HG03457 (cell line): ENCODE measurements around the gene YIPF5.

ENCODE experiments used
- ATAC-seq: cut with Tn5 transposase; IDR thresholded peaks from one replicate; pipeline ENCODE4 v1.9.1; 2021; ENCODE audit warnings: moderate number of reproducible peaks; ENCODE audit not compliant: unreplicated experiment

YIPF5 gene

DNA sequence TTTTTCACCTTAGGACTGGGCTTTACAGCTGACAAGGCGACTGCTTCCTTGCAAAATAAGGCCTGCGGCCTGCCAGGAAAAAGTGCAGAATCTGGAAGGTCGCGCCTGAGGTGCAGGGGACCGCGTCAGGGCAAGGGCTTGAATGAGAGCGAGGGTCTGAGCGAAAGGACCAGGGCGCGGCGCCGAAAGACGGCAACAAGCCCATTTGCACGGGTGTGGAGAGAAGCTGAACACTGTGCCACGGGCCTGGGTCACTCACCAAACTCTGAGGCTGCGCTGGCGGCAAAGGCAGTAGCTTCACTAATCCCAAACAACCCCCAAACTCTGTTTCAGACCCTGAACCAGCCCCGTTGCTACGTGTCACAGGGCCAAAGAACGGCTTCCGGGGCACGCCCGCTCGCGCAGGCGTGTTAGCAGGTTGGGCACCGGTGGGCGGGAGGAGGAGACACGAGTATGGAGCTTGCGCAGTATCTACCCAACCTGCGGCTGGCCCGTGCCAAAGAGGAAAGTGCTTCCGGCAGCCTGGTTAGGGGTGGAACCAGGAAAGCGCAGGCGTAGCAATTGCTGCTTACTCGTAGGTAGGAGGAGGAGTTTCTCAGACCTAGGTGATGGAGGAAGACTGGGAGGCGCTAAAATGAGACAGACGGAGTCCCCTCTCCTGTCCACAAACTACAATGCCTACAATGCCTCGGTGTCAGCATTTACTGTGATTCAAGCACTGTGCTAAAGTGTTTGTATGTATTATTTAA is at the start of gene YIPF5, which contains the start of gene KCTD16:
Gene YIPF5, minus strand, starts transcription at position 384 of the 749 bp plus-strand sequence. CDS start 704 bp downstream, outside the sequence.
Gene KCTD16, plus strand, starts transcription at position 598 of the 749 bp plus-strand sequence.
- peak; percentile 100 for ATAC-seq

DNA sequence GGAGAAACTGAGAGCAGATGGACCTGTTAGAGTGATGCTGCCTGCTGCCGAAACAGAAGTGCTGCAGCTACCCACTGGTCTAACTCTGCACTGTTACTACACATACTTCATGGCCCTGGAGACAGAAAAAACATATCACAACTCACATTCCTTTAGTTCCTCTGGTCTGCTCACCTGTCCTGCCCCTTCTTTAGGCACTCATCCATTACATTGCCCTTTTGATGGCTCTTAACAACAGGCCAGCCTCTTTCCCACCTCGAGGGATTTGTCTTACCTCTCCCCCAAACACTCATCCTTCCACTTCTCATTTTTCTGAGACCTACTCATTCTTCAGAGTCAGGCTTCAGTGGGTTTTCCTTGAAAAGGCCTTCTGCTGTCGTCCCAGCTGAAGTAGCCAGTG is 49.4 kb upstream of the YIPF5 start:
- no peak for ATAC-seq

DNA sequence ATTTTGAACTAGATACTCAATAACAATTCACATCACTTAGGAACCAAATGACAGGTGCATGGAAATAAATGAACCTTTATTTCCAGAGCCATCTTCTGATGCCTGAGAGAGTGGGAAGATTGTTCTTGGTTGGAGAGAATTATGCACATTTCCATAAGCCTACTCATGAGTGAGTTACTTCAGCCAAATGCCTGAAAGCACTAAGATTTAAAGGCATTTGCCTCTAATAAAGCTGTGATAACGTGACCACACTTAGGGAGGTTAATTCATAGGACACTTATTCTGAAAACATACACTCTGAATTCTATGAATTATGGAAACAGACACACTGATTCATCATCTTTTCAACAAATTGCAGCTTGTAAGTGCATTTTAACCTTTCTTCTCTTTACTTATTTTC is 40.2 kb upstream of the YIPF5 start:
- no peak for ATAC-seq

- no peak for ATAC-seq
These were observed 38.9 kb upstream of the YIPF5 start for GRCh38 chr5:144209361-144209760.

- no peak for ATAC-seq
These were observed 37.5 kb upstream of the YIPF5 start for GRCh38 chr5:144207875-144208444.

DNA sequence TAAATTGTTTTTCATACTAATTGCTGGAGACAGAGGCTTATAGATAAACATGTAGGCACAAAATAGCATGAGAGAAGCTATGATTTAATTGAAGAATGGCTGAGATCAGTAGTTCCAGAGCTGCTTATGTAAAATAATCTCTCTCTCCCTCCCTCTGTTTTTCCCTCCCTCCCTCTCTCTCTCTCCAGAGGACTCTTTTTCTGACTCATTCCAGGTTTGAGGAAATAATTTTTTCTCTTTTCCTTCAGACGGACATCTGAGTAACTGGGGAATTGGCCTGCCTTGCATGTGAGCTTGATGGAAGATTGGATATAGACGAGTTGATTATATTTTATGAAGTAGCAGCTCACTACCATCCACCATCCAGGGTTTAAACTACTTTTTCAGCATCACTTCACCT is 35.7 kb upstream of the YIPF5 start:
- no peak for ATAC-seq

DNA sequence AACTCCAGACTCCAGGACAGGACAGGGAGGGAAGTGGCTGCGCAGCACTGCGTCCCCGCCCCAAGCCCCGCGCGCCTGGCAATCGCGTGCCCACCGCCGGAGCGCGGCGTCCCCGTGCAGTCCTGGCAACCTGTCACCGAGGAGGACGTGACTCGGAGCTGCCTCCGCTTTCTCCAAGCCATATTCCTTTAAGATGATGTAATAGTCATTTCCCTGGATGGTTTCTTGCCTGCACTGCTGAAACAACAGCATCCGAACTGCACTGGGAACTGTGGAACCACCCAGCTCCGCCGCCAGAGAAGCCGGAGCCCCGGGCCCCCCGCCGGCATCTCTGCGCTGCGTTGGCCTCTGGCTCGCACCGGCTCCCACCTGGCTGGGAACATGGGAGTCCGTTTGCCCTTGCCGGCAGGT is 34.7 kb upstream of the YIPF5 start:
- ATAC-seq = no peak

- ATAC-seq = no peak
These were observed 33.5 kb upstream of the YIPF5 start for GRCh38 chr5:144203750-144204596.

GRCh38 chr5:144202726-144203125 is 32.3 kb upstream of the YIPF5 start:
- no peak for ATAC-seq

GRCh38 chr5:144202072-144202471 is 31.6 kb upstream of the YIPF5 start:
- ATAC-seq = no peak

DNA sequence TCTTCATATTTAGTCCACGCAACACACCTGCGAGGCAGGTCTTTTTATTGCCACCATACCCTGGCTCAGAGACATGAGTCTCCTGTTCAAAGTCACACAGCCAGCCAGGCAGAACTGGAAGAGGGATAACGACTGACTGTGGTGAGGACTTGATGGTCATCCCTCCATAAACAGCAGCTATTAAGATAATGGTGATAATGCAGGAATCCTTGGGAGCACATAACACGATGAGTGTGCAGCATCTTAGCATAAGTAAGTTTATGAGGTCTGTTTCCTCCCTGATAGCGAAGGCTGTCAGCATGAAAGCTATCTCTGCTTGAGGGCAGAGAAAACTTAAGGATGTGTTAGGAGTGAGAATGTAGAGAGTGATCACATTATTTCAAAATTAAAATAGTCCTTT is 31.1 kb upstream of the YIPF5 start:
- no peak for ATAC-seq

- ATAC-seq = no peak
These were observed 27.9 kb upstream of the YIPF5 start for GRCh38 chr5:144198386-144198785.

- no peak for ATAC-seq
These were observed 26.2 kb upstream of the YIPF5 start for GRCh38 chr5:144196612-144197011.

- no peak for ATAC-seq
These were observed 25.0 kb upstream of the YIPF5 start for GRCh38 chr5:144195448-144195847.

- no peak for ATAC-seq
These were observed 23.7 kb upstream of the YIPF5 start for GRCh38 chr5:144194144-144194543.

DNA sequence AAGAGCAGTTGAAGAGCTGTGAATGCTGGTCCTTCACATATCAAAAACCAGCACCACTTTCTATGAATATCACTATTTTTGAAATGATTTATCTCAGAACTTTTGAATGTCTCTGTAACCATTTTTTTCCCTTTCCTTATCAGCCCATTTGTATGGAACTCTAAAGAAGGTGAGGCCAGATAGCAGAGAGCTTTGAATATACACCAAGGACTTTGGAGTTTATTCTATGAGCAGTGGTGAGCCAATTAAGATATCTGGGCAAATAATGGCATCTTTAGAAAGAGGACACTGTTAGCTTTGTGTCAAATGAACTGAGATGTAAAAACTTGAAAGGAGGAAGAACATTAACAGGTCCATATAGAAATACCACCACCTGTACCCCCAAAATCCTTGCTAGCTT is 22.2 kb upstream of the YIPF5 start:
- no peak for ATAC-seq

- peak; percentile 91 for ATAC-seq
These were observed 21.5 kb upstream of the YIPF5 start for GRCh38 chr5:144191998-144192397.

DNA sequence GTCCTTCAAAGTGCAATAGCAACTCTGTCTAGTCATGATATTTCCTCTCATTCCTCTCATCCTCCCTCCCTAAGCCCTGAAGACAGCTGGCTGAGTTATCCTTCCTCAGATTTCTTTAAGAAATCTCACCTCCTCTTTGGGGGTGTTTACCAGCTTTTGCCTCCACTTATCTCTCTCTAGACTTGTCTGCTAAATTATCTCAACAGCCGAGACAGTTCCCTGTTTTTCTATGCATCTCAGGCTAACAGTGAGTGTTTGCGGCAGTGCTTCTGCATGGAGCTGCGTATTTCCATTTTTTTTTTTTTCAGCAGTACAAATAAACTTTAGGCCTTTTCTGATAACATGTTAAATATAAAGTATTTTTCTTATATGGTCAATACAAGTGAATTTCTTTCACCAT is 21.1 kb upstream of the YIPF5 start:
- no peak for ATAC-seq

DNA sequence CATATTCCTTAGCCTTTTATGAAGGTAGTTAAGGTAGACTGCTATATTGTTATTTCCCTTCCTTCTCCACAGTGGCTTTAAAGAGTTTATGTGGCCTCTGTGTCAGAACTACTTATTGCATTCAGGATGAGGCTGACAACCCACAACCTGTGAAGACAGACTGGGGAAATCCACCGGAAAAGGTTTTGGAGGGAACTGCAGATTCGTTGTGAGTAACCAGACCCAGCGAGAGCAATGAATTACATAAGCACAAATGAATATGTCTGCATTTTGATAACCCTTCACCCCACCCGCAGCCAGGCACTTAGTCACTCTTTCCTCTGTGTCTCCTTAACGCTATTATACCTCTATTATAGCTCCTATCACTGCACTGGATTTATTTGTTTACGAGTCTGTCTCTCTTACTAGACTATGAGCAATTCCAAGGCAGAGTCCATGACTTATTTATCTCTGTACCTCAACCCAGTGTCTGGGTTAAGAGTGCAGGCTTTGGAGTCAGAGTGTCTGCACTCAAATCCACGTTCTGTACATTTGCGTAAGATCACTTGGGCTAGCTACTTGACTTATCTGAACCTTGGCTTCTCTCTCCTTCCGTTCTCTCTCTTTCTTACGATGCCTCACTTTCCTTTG is 19.5 kb upstream of the YIPF5 start:
- no peak for ATAC-seq

- ATAC-seq = peak; percentile 77
These were observed 17.3 kb upstream of the YIPF5 start for GRCh38 chr5:144187699-144188294.
